ENCODE results near the gene AQR.
"Not testable (repeated sequence)": the region's sequence is repeated elsewhere in the genome, so short reads cannot be mapped to it uniquely, and the experiment has no call there.

The AQR gene

GRCh38 chr15:34952481-34952880 lies 17.1 kb downstream of the AQR start:
- DNase-seq (ENCODE audit: low spot score), result peak; percentile 40

DNA sequence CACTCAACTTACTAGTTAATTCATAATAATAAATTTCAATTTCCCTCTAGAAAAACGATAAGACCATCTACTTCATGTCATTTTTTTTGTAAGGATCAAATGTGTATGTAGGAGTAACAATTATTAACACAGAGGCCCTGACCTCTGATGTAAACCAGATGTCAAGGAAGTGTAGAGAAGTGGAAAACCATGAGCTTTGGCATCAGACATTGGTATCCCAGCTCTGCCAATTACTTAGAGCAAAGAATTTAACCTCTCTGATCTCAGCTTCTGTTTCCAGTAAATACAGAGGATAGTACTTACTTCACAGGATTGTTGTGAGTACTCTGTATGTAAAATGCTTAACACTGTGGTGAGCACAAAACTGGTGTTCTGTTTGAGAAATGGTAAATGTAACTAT lies 17.5 kb downstream of the AQR start:
- no peak for DNase-seq (ENCODE audit: low spot score)

- DNase-seq (ENCODE audit: low spot score), result no peak
Observed at GRCh38 chr15:34944936-34945335, 24.6 kb downstream of the AQR start.

GRCh38 chr15:34943711-34944110 lies 25.8 kb downstream of the AQR start:
- DNase-seq (ENCODE audit: low spot score), result no peak

GRCh38 chr15:34943264-34943663 lies 26.3 kb downstream of the AQR start:
- DNase-seq (ENCODE audit: low spot score), result not testable (repeated sequence)

DNA sequence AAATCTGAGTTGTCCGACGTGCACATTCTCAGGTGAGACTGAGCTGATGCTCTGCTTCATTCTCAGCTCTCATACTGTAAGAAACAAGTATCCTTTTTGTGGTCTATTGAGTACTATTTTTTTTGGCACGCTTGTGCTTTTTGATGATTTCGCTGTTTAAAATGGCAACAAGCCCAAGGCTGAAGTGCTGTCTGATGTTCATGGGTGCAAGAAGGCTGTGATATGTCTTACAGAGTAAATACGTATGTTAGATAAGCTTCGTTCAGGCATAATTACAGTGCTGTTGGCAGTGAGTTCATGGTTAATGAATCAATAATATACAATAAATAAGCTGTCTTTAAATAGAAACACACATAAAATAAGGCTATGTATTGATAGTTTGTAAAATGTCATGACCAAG lies 27.2 kb downstream of the AQR start:
- no peak for DNase-seq (ENCODE audit: low spot score)

GRCh38 chr15:34941831-34942230 lies 27.7 kb downstream of the AQR start:
- DNase-seq (ENCODE audit: low spot score), result no peak

GRCh38 chr15:34941185-34941698 lies 28.3 kb downstream of the AQR start:
- no peak for DNase-seq (ENCODE audit: low spot score)

DNA sequence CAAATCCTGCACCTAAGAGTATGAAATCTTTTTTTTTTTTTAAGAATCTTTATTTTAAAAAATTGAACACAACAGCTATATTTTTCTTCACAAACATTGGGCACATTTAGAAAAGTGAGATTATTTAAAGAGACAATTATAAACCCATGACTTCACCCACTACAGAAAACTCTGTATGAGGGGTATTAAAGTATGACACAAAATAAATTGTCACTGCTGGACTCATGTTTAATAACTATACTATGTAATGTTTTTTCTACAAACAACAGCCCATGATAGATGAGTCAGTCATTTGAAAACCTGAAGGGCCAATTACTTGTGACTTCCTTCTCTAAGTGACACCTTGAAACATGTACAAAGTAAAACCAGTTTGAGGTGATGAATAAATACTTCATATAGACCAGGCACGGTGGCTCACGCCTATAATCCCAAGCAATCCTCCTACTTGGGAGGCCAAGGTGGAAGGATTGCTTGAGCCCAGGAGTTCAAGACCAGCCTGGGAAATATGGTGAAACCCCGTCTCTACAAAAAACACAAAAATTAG lies 36.0 kb downstream of the AQR start:
- no peak for DNase-seq (ENCODE audit: low spot score)

GRCh38 chr15:34928349-34928748 lies 41.2 kb downstream of the AQR start:
- not testable (repeated sequence) for DNase-seq (ENCODE audit: low spot score)

- DNase-seq (ENCODE audit: low spot score), result no peak
Observed at GRCh38 chr15:34927726-34928125, 41.8 kb downstream of the AQR start.

GRCh38 chr15:34914317-34914716 lies 55.2 kb downstream of the AQR start:
- no peak for DNase-seq (ENCODE audit: low spot score)

DNA sequence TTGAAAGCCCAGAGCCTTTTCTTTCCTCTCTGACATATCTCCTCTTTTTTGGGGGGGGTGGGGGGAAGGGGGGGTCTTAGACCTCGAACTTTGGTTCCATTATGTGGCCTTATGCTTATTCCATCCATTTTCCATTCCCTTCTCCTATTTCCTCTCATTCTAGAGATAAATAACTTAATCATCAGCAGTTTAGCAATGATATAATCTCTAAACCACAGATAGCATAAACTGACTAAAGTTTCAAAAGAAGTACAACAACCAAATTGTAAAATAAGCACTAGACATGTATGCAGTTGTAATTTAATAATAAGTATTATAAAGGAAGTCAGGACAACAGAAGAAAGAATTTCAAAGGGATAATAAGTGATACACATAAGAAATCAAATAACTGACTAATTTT lies 64.5 kb downstream of the AQR start:
- DNase-seq (ENCODE audit: low spot score), result no peak

DNA sequence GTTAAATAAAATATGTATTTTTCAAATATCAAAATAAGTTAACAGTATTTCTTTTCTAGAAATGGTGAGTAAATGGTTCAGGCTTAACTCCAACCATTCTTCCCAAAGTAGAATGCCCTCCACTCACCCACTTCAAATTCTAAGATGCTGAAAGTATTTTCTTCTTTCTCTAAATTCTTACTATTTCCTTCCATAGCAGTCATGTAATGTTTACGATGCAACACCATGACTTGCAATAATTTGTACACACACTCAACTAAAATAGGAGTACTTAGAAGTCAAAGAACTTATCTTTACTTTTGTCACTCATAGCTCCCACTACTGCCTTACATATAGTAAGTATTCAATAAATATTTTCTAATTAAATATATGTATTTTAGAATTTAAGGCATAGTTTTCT lies 65.0 kb downstream of the AQR start:
- DNase-seq (ENCODE audit: low spot score), result no peak

GRCh38 chr15:34900748-34901147 lies 68.8 kb downstream of the AQR start:
- DNase-seq (ENCODE audit: low spot score), result no peak

DNA sequence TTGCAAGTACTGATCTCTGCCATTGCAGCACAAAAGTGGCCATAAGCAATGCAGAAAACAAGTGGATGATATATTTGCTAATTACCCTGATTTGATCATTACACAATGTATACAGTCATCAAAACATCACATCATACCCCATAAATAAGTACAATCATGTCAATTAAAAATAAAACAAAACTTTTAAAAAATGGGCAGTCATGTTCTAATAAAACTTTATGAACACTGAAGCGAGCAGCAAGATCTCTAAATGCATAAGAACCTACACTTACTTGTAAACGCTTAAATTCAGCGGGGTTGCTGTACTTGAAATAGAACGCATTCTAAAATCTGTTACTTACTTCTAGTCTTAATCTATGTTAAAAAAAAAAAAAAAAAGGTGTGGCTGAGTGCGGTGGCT lies 73.4 kb downstream of the AQR start:
- no peak for DNase-seq (ENCODE audit: low spot score)

DNA sequence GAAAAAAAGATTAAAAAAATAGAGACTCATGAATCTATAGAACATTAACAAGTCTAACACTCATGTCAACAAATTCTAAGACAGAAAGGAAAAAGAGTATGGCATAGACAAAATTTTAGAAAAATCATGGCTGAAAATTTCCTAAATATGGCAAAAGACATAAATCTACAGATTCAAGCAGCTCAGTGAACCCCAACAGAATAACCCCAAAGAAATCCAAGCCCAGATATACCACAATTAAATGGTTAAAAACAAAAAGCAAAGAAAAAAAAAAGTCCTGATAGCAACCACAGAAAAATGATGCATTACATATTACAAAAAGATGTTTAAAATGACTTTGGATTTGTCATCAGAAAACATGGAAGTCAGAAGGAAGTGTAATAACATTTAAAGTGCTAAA lies 75.6 kb downstream of the AQR start:
- DNase-seq (ENCODE audit: low spot score), result no peak

- no peak for DNase-seq (ENCODE audit: low spot score)
Observed at GRCh38 chr15:34892963-34893591, 76.5 kb downstream of the AQR start.

DNA sequence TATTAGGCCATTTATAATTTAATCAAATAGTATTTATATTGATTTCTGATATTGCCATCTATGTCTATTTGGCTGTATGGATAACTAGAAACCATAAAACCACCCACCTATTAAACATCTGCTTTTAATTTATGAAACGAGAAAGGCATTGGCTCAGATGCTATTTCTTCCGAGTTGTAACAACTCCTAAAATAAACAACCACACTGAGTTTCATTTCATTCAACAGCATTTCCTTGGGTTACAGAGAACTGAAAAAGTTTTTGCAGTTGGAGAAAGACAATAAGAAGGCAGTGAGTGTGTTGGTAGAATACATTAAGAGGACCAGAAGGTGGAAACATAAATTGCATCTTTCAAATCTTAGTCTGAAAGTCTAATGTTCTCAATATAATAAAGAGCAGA lies 79.1 kb downstream of the AQR start:
- DNase-seq (ENCODE audit: low spot score), result no peak

DNA sequence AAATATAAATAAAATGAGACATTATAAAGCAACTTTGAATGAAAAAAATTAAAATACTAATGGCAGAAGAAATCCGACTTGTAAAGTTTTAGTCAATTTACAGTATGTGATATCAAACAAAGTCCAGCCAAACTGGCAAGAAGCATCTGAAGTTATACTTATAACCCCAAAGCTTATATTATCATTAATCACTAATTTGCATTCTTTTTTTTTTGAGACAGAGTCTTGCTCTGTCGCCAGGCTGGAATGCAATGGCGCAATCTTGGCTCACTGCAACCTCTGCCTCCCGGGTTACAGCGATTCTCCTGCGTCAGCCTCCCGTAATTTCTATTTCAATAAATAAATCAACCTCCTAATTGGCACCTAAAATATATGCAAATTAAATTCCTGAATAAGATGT lies 80.1 kb downstream of the AQR start:
- no peak for DNase-seq (ENCODE audit: low spot score)

DNA sequence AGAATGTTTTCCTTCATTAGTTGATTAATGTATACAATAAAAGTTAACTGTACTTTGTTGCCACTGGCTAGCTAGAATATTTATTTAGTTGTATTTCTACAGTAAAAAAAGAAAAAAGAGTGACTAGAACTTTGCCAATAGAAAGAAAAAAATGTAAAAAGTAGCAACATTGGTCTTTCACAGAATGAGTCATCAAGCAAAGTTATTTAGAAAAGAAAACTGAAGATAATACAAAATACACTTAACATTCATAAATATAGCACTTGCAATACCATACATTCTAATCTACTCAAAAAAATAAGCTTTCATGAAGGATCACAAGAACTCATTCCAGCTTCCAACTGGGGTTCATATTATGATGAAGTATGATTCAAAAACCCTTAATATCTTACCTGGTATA lies 83.4 kb downstream of the AQR start:
- DNase-seq (ENCODE audit: low spot score), result no peak

DNA sequence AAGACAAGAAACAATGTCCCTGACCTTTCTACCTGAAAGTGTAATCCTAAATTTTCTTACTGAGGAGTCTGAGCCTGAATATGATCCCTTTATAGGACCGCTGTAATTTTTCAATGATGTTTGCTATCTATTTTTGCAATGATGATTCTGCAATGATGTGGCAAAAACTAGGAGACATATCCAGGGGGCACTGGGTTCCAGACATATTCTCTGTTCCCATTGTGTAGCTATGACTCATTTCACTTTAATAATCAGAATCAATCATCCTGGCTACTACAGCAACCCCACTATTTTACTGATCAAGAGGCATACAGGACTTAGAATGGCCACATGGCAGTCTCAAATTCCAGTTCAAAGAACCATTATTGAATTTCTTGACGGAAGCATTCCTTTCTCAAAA lies 85.9 kb downstream of the AQR start:
- DNase-seq (ENCODE audit: low spot score), result no peak

GRCh38 chr15:34883042-34883441 lies 86.5 kb downstream of the AQR start:
- no peak for DNase-seq (ENCODE audit: low spot score)

DNA sequence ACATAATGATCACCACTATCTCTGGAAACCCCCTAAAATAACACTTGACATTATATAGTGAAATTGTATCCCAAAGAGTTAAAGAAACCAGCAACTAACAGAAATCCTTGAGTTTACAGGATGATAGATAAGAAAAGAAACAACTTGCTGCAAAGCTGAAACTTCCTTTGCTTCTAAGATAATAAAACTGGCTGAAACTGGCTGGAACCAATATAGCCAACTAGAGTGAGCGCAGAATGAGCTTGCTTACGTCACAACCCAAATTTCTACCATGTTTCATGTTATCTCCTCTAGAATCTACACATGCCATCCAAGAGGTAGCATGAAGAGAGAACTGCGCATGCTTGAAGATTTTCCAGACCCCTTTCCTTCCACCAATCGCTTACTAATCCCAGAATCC lies 90.4 kb downstream of the AQR start:
- no peak for DNase-seq (ENCODE audit: low spot score)
